ENCODE results near the gene CWC27. TPM values are rescaled to one million over a fixed set of nuclear protein-coding genes. Genes with fewer than 3 reads are reported as not detected.

The CWC27 gene
- total RNA-seq, 1 experiment from 2014 or later, result 42.7 TPM

GRCh38 chr5:65024681-65025080, 256.0 kb downstream of the CWC27 start:
- H3K9me3 Mint-ChIP-seq, result no peaks in the 10 kb centered on the region
- H3K27me3 Mint-ChIP-seq (ENCODE audit: low read depth), result no peaks in the 10 kb centered on the region
- ATAC-seq, result no peak
- DNase-seq (ENCODE audit: low spot score), result no peak
- POLR2A ChIA-PET, result no interaction called here
- H3K27ac Mint-ChIP-seq, result no peak overlapping the region
- CTCF ChIA-PET, result no interaction called here
- no peak overlapping the region for H3K4me3 Mint-ChIP-seq
- TF ChIP-seq HMGXB4 (CRISPR knock-in tag; IDR thresholded peaks at IDR 0.05) (no peak), IRF1 (CRISPR knock-in tag; IDR thresholded peaks at IDR 0.05) (no peak), FOXP1 (CRISPR knock-in tag; IDR thresholded peaks at IDR 0.05; ENCODE audit: borderline replicate concordance) (no peak), HMGA2 (CRISPR knock-in tag; IDR thresholded peaks at IDR 0.05) (no peak), ZNF121 (CRISPR knock-in tag; IDR thresholded peaks at IDR 0.05) (no peak)
- H3K4me1 Mint-ChIP-seq, result peaks cover 17% of the 10 kb centered on the region
- no peaks in the 10 kb centered on the region for H3K36me3 Mint-ChIP-seq

- no peaks in the 10 kb centered on the region for H3K27me3 Mint-ChIP-seq (ENCODE audit: low read depth)
- H3K9me3 Mint-ChIP-seq, result peaks cover 11% of the 10 kb centered on the region
- no peak overlapping the region for H3K27ac Mint-ChIP-seq
- no peaks in the 10 kb centered on the region for H3K36me3 Mint-ChIP-seq
- DNase-seq (ENCODE audit: low spot score) (no peak), ATAC-seq (no peak)
- CTCF ChIA-PET, result no interaction called here
- peaks cover 23% of the 10 kb centered on the region for H3K4me1 Mint-ChIP-seq
- no peak overlapping the region for H3K4me3 Mint-ChIP-seq
- POLR2A ChIA-PET, result no interaction called here
- TF ChIP-seq JAZF1 (CRISPR knock-in tag; IDR thresholded peaks at IDR 0.05) (no peak), EMX1 (CRISPR knock-in tag; IDR thresholded peaks at IDR 0.05) (no peak), ZNF263 (CRISPR knock-in tag; IDR thresholded peaks at IDR 0.05; ENCODE audit: low read depth) (no peak), E2F1 (CRISPR knock-in tag; IDR thresholded peaks at IDR 0.05) (no peak), ZNF281 (CRISPR knock-in tag; IDR thresholded peaks at IDR 0.05) (no peak), SP1 (CRISPR knock-in tag; conservative IDR thresholded peaks at IDR 0.05) (no peak), ERG (CRISPR knock-in tag; IDR thresholded peaks at IDR 0.05) (no peak), CREB1 (CRISPR knock-in tag; IDR thresholded peaks at IDR 0.05) (no peak)
Observed at GRCh38 chr5:65026816-65027548, 258.3 kb downstream of the CWC27 start.

- Mint-ChIP-seq H3K9me3 (peaks cover 14% of the 10 kb centered on the region), H3K4me3 (no peak overlapping the region), H3K36me3 (no peaks in the 10 kb centered on the region), H3K4me1 (peaks cover 28% of the 10 kb centered on the region), H3K27ac (no peak overlapping the region), H3K27me3 (ENCODE audit: low read depth) (peaks cover 5% of the 10 kb centered on the region; the same call in 1 of the 2 replicates)
- ATAC-seq (no peak), DNase-seq (ENCODE audit: low spot score) (no peak)
- TF ChIP-seq KAT7 (CRISPR knock-in tag; IDR thresholded peaks at IDR 0.05; ENCODE audit: borderline replicate concordance), result no peak
- no peak for TF ChIP-seq ATF1 (CRISPR knock-in tag; IDR thresholded peaks at IDR 0.05)
- TF ChIP-seq ZNF281 (CRISPR knock-in tag; IDR thresholded peaks at IDR 0.05), result no peak
- no peak for TF ChIP-seq PRRX2 (CRISPR knock-in tag; IDR thresholded peaks at IDR 0.05)
- no peak for TF ChIP-seq ERG (CRISPR knock-in tag; IDR thresholded peaks at IDR 0.05)
- no peak for TF ChIP-seq OVOL2 (CRISPR knock-in tag; IDR thresholded peaks at IDR 0.05; ENCODE audit: borderline replicate concordance)
- TF ChIP-seq E2F5 (CRISPR knock-in tag; IDR thresholded peaks at IDR 0.05), result no peak
- no peak for TF ChIP-seq ZNF121 (CRISPR knock-in tag; IDR thresholded peaks at IDR 0.05)
- TF ChIP-seq SP1 (CRISPR knock-in tag; conservative IDR thresholded peaks at IDR 0.05), result no peak
- no peak for TF ChIP-seq ETV6 (CRISPR knock-in tag; IDR thresholded peaks at IDR 0.05)
- CTCF ChIA-PET, result no interaction called here
- POLR2A ChIA-PET, result no interaction called here
Observed at GRCh38 chr5:65029178-65029577, 260.4 kb downstream of the CWC27 start.

Data from WTC11 (cell line).